GM12892 (cell line): Measurements from ENCODE around the gene F2R.

ENCODE experiments used
- POLR2A ChIP-seq: IDR thresholded peaks from 2 replicates; pipeline ENCODE4 v1.6.1; 2011; ENCODE audit warnings: low read depth, low read length, control low read depth
- POLR2AphosphoS5 ChIP-seq: IDR thresholded peaks from 2 replicates; pipeline ENCODE4 v1.6.1; 2011; ENCODE audit warnings: low read depth, low read length, control low read depth

DNA sequence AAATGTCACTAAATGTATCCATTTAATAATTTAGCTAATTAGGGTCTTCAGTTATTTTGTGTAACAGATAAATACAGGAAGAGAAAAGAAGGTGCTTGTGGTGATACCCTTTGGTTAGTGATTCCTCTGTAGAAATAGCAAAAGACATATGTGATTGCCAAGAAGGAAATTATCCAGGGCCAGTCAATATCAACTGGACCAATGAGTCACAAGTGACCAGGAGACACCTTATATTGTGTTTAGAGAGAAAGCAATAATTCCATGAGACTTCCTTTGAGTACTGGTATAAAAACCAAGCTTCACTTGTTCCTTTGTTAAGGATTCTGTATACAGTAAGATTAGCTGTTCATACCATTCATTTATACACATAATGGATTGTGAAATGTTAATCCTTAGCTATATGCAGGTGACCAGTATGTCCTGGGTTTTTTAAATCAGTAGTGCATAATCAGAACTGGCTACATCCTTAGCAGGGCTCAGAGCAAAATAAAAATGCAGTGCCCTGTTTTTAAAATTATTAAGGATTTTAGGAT, 11.7 kb upstream of the F2R start:
- TF ChIP-seq POLR2AphosphoS5 (no peak), POLR2A (no peak)
